H1 (cell line): Measurements from ENCODE around the gene DPYSL3. TPM values are rescaled to one million over a fixed set of nuclear protein-coding genes. Genes with fewer than 3 reads are reported as not detected.

ENCODE experiments used
- CTCF ChIA-PET: fragments of 300-600 bp; sonication (Branson Sonifier 250); formaldehyde crosslinking; loops from one replicate; lab custom pipeline; 2021; ENCODE audit not compliant: partially characterized antibody; lab: Charles Lee
- POLR2A ChIA-PET: fragments of 300-600 bp; sonication (Branson Sonifier 250); formaldehyde crosslinking; loops from one replicate; lab custom pipeline; 2021; ENCODE audit warnings: inconsistent platforms; ENCODE audit not compliant: partially characterized antibody; lab: Charles Lee
- DNase-seq, 2 experiments: peaks; one replicate each; pipeline versions ENCODE4 v3.0.0 to v3.0.0-alpha.2; 2010 to 2022; ENCODE audit warnings: low spot score in 2 of 2, low read depth in 1 of 2, mixed read lengths in 1 of 2
- FAIRE-seq: peaks from 2 replicates; lab custom pipeline; 2011; peaks lifted over from hg19 to GRCh38; lab: Jason Lieb, UNC
- H2AFZ ChIP-seq: 2 replicates; pipeline ENCODE4 v1.8.1; 2012; ENCODE audit warnings: low read length, inconsistent platforms
- H2AK5ac ChIP-seq: 2 replicates; pipeline ENCODE4 v1.6.1; 2013; ENCODE audit warnings: low read depth, low read length
- H2BK120ac ChIP-seq: replicated peaks from 2 replicates; pipeline ENCODE3; 2013; ENCODE audit warnings: low read depth, low read length, inconsistent platforms
- H2BK12ac ChIP-seq: 2 replicates; pipeline ENCODE4 v1.6.1; 2013; ENCODE audit warnings: low read depth, low read length
- H2BK15ac ChIP-seq: 2 replicates; pipeline ENCODE4 v1.6.1; 2013; ENCODE audit warnings: low read length
- H2BK20ac ChIP-seq: 2 replicates; pipeline ENCODE4 v1.6.1; 2013; ENCODE audit warnings: low read length
- H2BK5ac ChIP-seq: 2 replicates; pipeline ENCODE4 v1.6.1; 2013; ENCODE audit warnings: low read depth, low read length
- H3K14ac ChIP-seq: 2 replicates; pipeline ENCODE4 v1.6.1; 2013; ENCODE audit warnings: inconsistent platforms; ENCODE audit not compliant: insufficient read length
- H3K18ac ChIP-seq: 2 replicates; pipeline ENCODE4 v1.6.1; 2013; ENCODE audit warnings: low read length; ENCODE audit errors: extremely low read depth
- H3K23ac ChIP-seq: 2 replicates; pipeline ENCODE4 v1.6.1; 2013; ENCODE audit warnings: inconsistent platforms; ENCODE audit not compliant: insufficient read length
- H3K23me2 ChIP-seq: 2 replicates; pipeline ENCODE4 v1.6.1; 2013; ENCODE audit warnings: low read depth, low read length
- H3K27ac ChIP-seq: 2 replicates; pipeline ENCODE4 v1.6.1; 2011; ENCODE audit warnings: low read depth, low read length, inconsistent platforms
- H3K27me3 ChIP-seq, 4 experiments: replicated peaks in 1 of 4; 1 replicate in 1 of 4; 2 replicates in 3 of 4; pipeline versions ENCODE4 v1.6.1 to v1.8.1; 2011 to 2013; ENCODE audit warnings: low read length in 3 of 4, mild to moderate bottlenecking in 3 of 4, inconsistent platforms in 2 of 4, mixed read lengths in 2 of 4, moderate library complexity in 1 of 4; ENCODE audit not compliant: control insufficient read depth in 3 of 4, insufficient read depth in 3 of 4; ENCODE audit errors: extremely low read depth in 1 of 4
- H3K36me3 ChIP-seq, 4 experiments: 2 replicates each; pipeline versions ENCODE4 v1.6.1 to v1.8.1; 2011 to 2013; ENCODE audit warnings: mild to moderate bottlenecking in 4 of 4, low read length in 3 of 4, moderate library complexity in 2 of 4, control low read depth in 1 of 4, inconsistent platforms in 1 of 4; ENCODE audit not compliant: insufficient read depth in 4 of 4, control insufficient read depth in 2 of 4
- H3K4ac ChIP-seq: replicated peaks from 2 replicates; pipeline ENCODE3; 2013; ENCODE audit warnings: low read length, low read depth, mixed read lengths, inconsistent platforms; ENCODE audit not compliant: insufficient read length
- H3K4me1 ChIP-seq, 4 experiments: replicated peaks in 1 of 4; 1 replicate in 1 of 4; 2 replicates in 3 of 4; pipeline versions ENCODE4 v1.6.1 to v1.8.1; 2011 to 2013; ENCODE audit warnings: low read length in 3 of 4, inconsistent platforms in 2 of 4, mixed read lengths in 1 of 4; ENCODE audit not compliant: insufficient read depth in 4 of 4, control insufficient read depth in 3 of 4
- H3K4me2 ChIP-seq, 2 experiments: 2 replicates each; pipeline versions ENCODE4 v1.6.1 to v1.8.1; 2011 to 2013; ENCODE audit warnings: low read depth in 2 of 2, low read length in 2 of 2, control low read depth in 1 of 2, inconsistent platforms in 1 of 2, mild to moderate bottlenecking in 1 of 2; ENCODE audit not compliant: insufficient read depth in 1 of 2
- H3K4me3 ChIP-seq, 4 experiments: fragments of 200-600, 300-600 bp in 1 of 4; sonication (generic), shearing (Covaris generic), sonication (Bioruptor Twin) in 1 of 4; 2 replicates each; pipeline versions ENCODE4 v1.5.1 to v1.8.1; 2011 to 2016; ENCODE audit warnings: low read length in 4 of 4, low read depth in 3 of 4, control low read depth in 2 of 4, inconsistent platforms in 2 of 4, mild to moderate bottlenecking in 2 of 4, mixed read lengths in 1 of 4, moderate library complexity in 1 of 4; ENCODE audit not compliant: insufficient read depth in 2 of 4; ENCODE audit errors: extremely low read depth in 1 of 4
- H3K56ac ChIP-seq: replicated peaks from 2 replicates; pipeline ENCODE3; 2013; ENCODE audit warnings: low read depth, mild to moderate bottlenecking, mixed read lengths, low read length, inconsistent platforms; ENCODE audit not compliant: insufficient read length
- H3K79me1 ChIP-seq: 2 replicates; pipeline ENCODE4 v1.6.1; 2013; ENCODE audit warnings: low read depth, low read length, control low read depth
- H3K79me2 ChIP-seq, 2 experiments: 2 replicates each; pipeline versions ENCODE4 v1.6.1 to v1.8.1; 2012 to 2013; ENCODE audit warnings: low read length in 2 of 2, mild to moderate bottlenecking in 2 of 2, inconsistent platforms in 1 of 2; ENCODE audit not compliant: insufficient read depth in 2 of 2, control insufficient read depth in 1 of 2
- H3K9ac ChIP-seq, 4 experiments: replicated peaks in 1 of 4; 1 replicate in 1 of 4; 2 replicates in 3 of 4; pipeline versions ENCODE4 v1.6.1 to v1.8.1; 2011 to 2013; ENCODE audit warnings: low read depth in 3 of 4, low read length in 3 of 4, control low read depth in 2 of 4, mild to moderate bottlenecking in 2 of 4, moderate library complexity in 2 of 4, inconsistent platforms in 1 of 4; ENCODE audit errors: extremely low read depth in 1 of 4
- H3K9me3 ChIP-seq, 2 experiments: 2 replicates each; pipeline versions ENCODE4 v1.6.1 to v1.8.1; 2012 to 2013; ENCODE audit warnings: mild to moderate bottlenecking in 2 of 2, moderate library complexity in 2 of 2, control low read depth in 1 of 2, inconsistent platforms in 1 of 2, low read depth in 1 of 2, low read length in 1 of 2, mixed read lengths in 1 of 2; ENCODE audit not compliant: insufficient read depth in 2 of 2
- H4K20me1 ChIP-seq, 2 experiments: replicated peaks in 1 of 2; 2 replicates each; pipeline versions ENCODE3 to v1.8.1; 2011 to 2013; ENCODE audit warnings: inconsistent platforms in 2 of 2, low read length in 2 of 2, mild to moderate bottlenecking in 1 of 2; ENCODE audit not compliant: insufficient read depth in 2 of 2, control insufficient read depth in 1 of 2
- H4K5ac ChIP-seq: 2 replicates; pipeline ENCODE4 v1.6.1; 2013; ENCODE audit warnings: low read length, low read depth, mixed read lengths, inconsistent platforms; ENCODE audit not compliant: insufficient read length
- H4K8ac ChIP-seq: 2 replicates; pipeline ENCODE4 v1.8.0; 2013; ENCODE audit warnings: mild to moderate bottlenecking, moderate library complexity, low read length, inconsistent platforms; ENCODE audit not compliant: insufficient read depth; ENCODE audit errors: extremely low read depth
- H4K91ac ChIP-seq: replicated peaks from 2 replicates; pipeline ENCODE3; 2013; ENCODE audit warnings: low read length, mixed read lengths, inconsistent platforms; ENCODE audit not compliant: insufficient read length
- CTCF ChIP-seq, 3 experiments: IDR thresholded peaks; 1 replicate in 2 of 3; 2 replicates in 1 of 3; pipeline versions ENCODE4 v1.5.1 to v1.6.1; 2011; ENCODE audit warnings: low read length in 3 of 3, mild to moderate bottlenecking in 3 of 3, inconsistent platforms in 2 of 3, low read depth in 1 of 3, moderate library complexity in 1 of 3; ENCODE audit not compliant: insufficient read depth in 1 of 3; ENCODE audit errors: control extremely low read depth in 1 of 3
- E2F6 ChIP-seq: IDR thresholded peaks from 2 replicates; pipeline ENCODE4 v1.6.1; 2012; ENCODE audit warnings: inconsistent platforms
- RAD21 ChIP-seq, 2 experiments: IDR thresholded peaks in 1 of 2; conservative IDR thresholded peaks in 1 of 2; 2 replicates each; pipeline ENCODE4 v1.6.1; 2011; ENCODE audit warnings: low read depth in 2 of 2, low read length in 2 of 2, improper control_type of control experiment in 1 of 2, inconsistent platforms in 1 of 2, mild to moderate bottlenecking in 1 of 2, moderate library complexity in 1 of 2
- WGBS, 2 experiments: shearing (Covaris generic) in 1 of 2; methylation state at CpG; one replicate each; pipeline versions ENCODE4 v1.1.6 to v1.1.7; 2013 to 2015; ENCODE audit warnings: low lambda C conversion rate in 2 of 2, mixed read lengths in 2 of 2, inconsistent platforms in 1 of 2, low coverage in 1 of 2, missing lambda C conversion rate in 1 of 2; ENCODE audit not compliant: insufficient replicate concordance in 2 of 2, insufficient coverage in 1 of 2, insufficient read length in 1 of 2; ENCODE audit errors: extremely low coverage in 1 of 2, missing lambda C conversion rate in 1 of 2; 5-methylcytosine and 5-hydroxymethylcytosine counted together
- polyA plus RNA-seq, 7 experiments: library from polyadenylated mRNA; depleted of rRNA in 3 of 7; stranded (reverse) in 5 of 7; unstranded in 2 of 7; fragments of >200 nt in 5 of 7; fragments of 200-250 nt in 2 of 7; gene quantifications; 1 replicate in 5 of 7; 2 replicates in 1 of 7; 4 replicates in 1 of 7; pipeline versions ENCODE4 v1.2.1 to v1.2.3, GENCODE V29; 2011 to 2013; ENCODE audit warnings: missing spikeins in 2 of 7, mixed read lengths in 2 of 7
- total RNA-seq: library from RNA; stranded (reverse); fragmentation: NEBNext Ultra II Directional; extraction: Animal tissue kit (Norgen Biotek cat#: 25700); gene quantifications from 2 replicates; pipeline ENCODE4 v1.2.1, GENCODE V29; 2021

The DPYSL3 gene
- total and polyA plus RNA-seq, 2 of the 8 experiments (the other 6 are each of a cell fraction or from before 2014, with no cell fraction given): 268 to 387 TPM

- Histone ChIP-seq H3K79me1 (no peaks in the 10 kb centered on the region), H2BK12ac (no peak overlapping the region), H2BK20ac (no peak overlapping the region), H2AK5ac (no peak overlapping the region), H4K8ac (no peak overlapping the region), H3K4me1 (no peaks in the 10 kb centered on the region), H2AFZ (no peak overlapping the region), H4K5ac (no peak overlapping the region), H3K79me2 (no peaks in the 10 kb centered on the region), H3K36me3 (no peaks in the 10 kb centered on the region), H3K27me3 (no peaks in the 10 kb centered on the region), H2BK120ac (no peak overlapping the region), H3K18ac (no peak overlapping the region), H3K14ac (no peak overlapping the region), H2BK15ac (no peak overlapping the region), H3K4ac (no peak overlapping the region), H3K9ac (no peak overlapping the region), H4K20me1 (no peaks in the 10 kb centered on the region), H3K23me2 (no peaks in the 10 kb centered on the region), H3K23ac (no peak overlapping the region), H4K91ac (no peak overlapping the region), H3K56ac (no peak overlapping the region), H3K4me2 (no peak overlapping the region), H3K27ac (no peak overlapping the region), H2BK5ac (no peak overlapping the region), H3K9me3 (no peaks in the 10 kb centered on the region), H3K4me3 (no peak overlapping the region)
- no peak for DNase-seq
- no peak for FAIRE-seq
- CTCF ChIA-PET: interaction anchor here (0.6 to 7.0 kb wide), 52 partner anchors 9 to 836 kb away, joined by 3 to 94 read pairs (median 4); partner anchors contain the start of gene STK32A
- 30% methylated on average over 2 of the region's 2 CpGs; no CpG with 5 or more reads in 1 of the 2 experiments for WGBS, 2 experiments
- POLR2A ChIA-PET: no interaction called here
- TF ChIP-seq RAD21 (IDR thresholded peaks at IDR 0.05 in 1 of 2, conservative IDR thresholded peaks at IDR 0.05 in 1 of 2; ENCODE audit: low read depth in 2 of 2, low read length in 2 of 2) (peak; percentile 80 to 89), E2F6 (no peak), CTCF (IDR thresholded peaks at IDR 0.05; ENCODE audit: control extremely low read depth in 1 of 3, insufficient read depth in 1 of 3, low read depth in 1 of 3, low read length in 3 of 3) (peak in 2 of 3 experiments; percentile 49 to 51; a peak in 2 of 4 replicates)
These were observed 140.0 kb downstream of the DPYSL3 start for GRCh38 chr5:147369742-147370374.
